Astrocyte of the hippocampus (primary cell): Measurements from ENCODE around the gene EPHB3.

ENCODE experiments used
- DNase-seq: peaks from one replicate; pipeline ENCODE4 v3.0.0; 2011; ENCODE audit warnings: low read depth, low spot score

EPHB3 gene

GRCh38 chr3:184561061-184561912 is at the start of gene EPHB3:
EPHB3 (plus strand) TSS chr3:184561785; CDS start chr3:184562236, 451 bp downstream.
- DNase-seq = peak; percentile 100

- DNase-seq = no peak
Observed at GRCh38 chr3:184512621-184513020, 49.0 kb upstream of the EPHB3 start.

GRCh38 chr3:184513276-184514170 is 48.1 kb upstream of the EPHB3 start:
- DNase-seq = peak; percentile 92

GRCh38 chr3:184514171-184514490 is 47.5 kb upstream of the EPHB3 start:
- no peak for DNase-seq

- DNase-seq = peak; percentile 71
Observed at GRCh38 chr3:184523825-184524615, 37.6 kb upstream of the EPHB3 start.

- peak; percentile 22 for DNase-seq
Observed at GRCh38 chr3:184524981-184525336, 36.6 kb upstream of the EPHB3 start.

GRCh38 chr3:184525337-184526087 is 36.1 kb upstream of the EPHB3 start:
- DNase-seq = peak; percentile 53

- no peak for DNase-seq
Observed at GRCh38 chr3:184526088-184526433, 35.5 kb upstream of the EPHB3 start.

GRCh38 chr3:184531626-184532280 is 29.8 kb upstream of the EPHB3 start:
- no peak for DNase-seq

- DNase-seq = no peak
Observed at GRCh38 chr3:184532940-184533732, 28.4 kb upstream of the EPHB3 start.

- no peak for DNase-seq
Observed at GRCh38 chr3:184537885-184538665, 23.5 kb upstream of the EPHB3 start.

GRCh38 chr3:184538666-184539431 is 22.7 kb upstream of the EPHB3 start:
- DNase-seq = no peak

GRCh38 chr3:184539801-184540435 is 21.7 kb upstream of the EPHB3 start:
- no peak for DNase-seq

- peak; percentile 74 for DNase-seq
Observed at GRCh38 chr3:184540777-184541681, 20.6 kb upstream of the EPHB3 start.

- DNase-seq = no peak
Observed at GRCh38 chr3:184541886-184542562, 19.6 kb upstream of the EPHB3 start.

GRCh38 chr3:184542577-184542976 is 19.0 kb upstream of the EPHB3 start:
- DNase-seq = no peak
